DND-41 (cell line): ENCODE results near the gene IL12B.

Source experiments
- ATAC-seq: fragments of 200-7000 bp; cut with Tn5 transposase; 3 replicates; pipeline ENCODE4 v1.9.1; 2021; ENCODE audit warnings: low read depth; ENCODE audit not compliant: insufficient read depth
- DNase-seq: peaks from one replicate; pipeline ENCODE4 v3.0.0-alpha.2; 2020
- H2AFZ ChIP-seq: 2 replicates; pipeline ENCODE4 v1.6.0; 2012; ENCODE audit warnings: low read depth, low read length
- H3K27ac ChIP-seq: 2 replicates; pipeline ENCODE4 v1.5.1; 2012; ENCODE audit warnings: low read length, inconsistent platforms
- H3K27me3 ChIP-seq: fragments of 200-600 bp; sonication (generic); 2 replicates; pipeline ENCODE4 v1.6.0; 2012; ENCODE audit warnings: low read length, mild to moderate bottlenecking, inconsistent platforms; ENCODE audit not compliant: insufficient read depth, poor library complexity
- H3K36me3 ChIP-seq: 2 replicates; pipeline ENCODE4 v1.5.1; 2012; ENCODE audit warnings: low read length, inconsistent platforms; ENCODE audit not compliant: insufficient read depth
- H3K4me1 ChIP-seq: 2 replicates; pipeline ENCODE4 v1.5.1; 2012; ENCODE audit warnings: mild to moderate bottlenecking, low read length; ENCODE audit not compliant: insufficient read depth
- H3K4me2 ChIP-seq: 2 replicates; pipeline ENCODE4 v1.6.0; 2012; ENCODE audit warnings: mild to moderate bottlenecking, moderate library complexity, low read length, inconsistent platforms; ENCODE audit not compliant: insufficient read depth
- H3K4me3 ChIP-seq, 2 experiments: fragments of 200-600 bp in 1 of 2; shearing (Covaris generic) in 1 of 2; 2 replicates each; pipeline ENCODE4 v1.5.1; 2012 to 2016; ENCODE audit warnings: inconsistent platforms in 2 of 2, low read length in 2 of 2, mild to moderate bottlenecking in 2 of 2, low read depth in 1 of 2, moderate library complexity in 1 of 2
- H3K79me2 ChIP-seq: 2 replicates; pipeline ENCODE4 v1.6.0; 2012; ENCODE audit warnings: low read length, inconsistent platforms; ENCODE audit not compliant: insufficient read depth
- H3K9ac ChIP-seq: 2 replicates; pipeline ENCODE4 v1.6.0; 2012; ENCODE audit warnings: low read depth, mild to moderate bottlenecking, inconsistent platforms, low read length, moderate library complexity
- H3K9me3 ChIP-seq: 2 replicates; pipeline ENCODE4 v1.5.1; 2012; ENCODE audit warnings: low read length, moderate library complexity, mild to moderate bottlenecking, inconsistent platforms; ENCODE audit not compliant: insufficient read depth, severe bottlenecking
- H4K20me1 ChIP-seq: 2 replicates; pipeline ENCODE4 v1.6.0; 2012; ENCODE audit warnings: low read length; ENCODE audit not compliant: insufficient read depth
- CTCF ChIP-seq: IDR thresholded peaks from 2 replicates; pipeline ENCODE4 v1.5.1; 2012; ENCODE audit warnings: borderline replicate concordance, low read length, moderate library complexity, mild to moderate bottlenecking; ENCODE audit not compliant: poor library complexity, severe bottlenecking; ENCODE audit errors: extremely low read depth
- EZH2 ChIP-seq: IDR thresholded peaks from 3 replicates; pipeline ENCODE4 v1.6.1; 2012; ENCODE audit warnings: borderline replicate concordance, low read depth, mild to moderate bottlenecking, moderate library complexity, low read length, inconsistent platforms; ENCODE audit not compliant: severe bottlenecking

The IL12B gene

DNA sequence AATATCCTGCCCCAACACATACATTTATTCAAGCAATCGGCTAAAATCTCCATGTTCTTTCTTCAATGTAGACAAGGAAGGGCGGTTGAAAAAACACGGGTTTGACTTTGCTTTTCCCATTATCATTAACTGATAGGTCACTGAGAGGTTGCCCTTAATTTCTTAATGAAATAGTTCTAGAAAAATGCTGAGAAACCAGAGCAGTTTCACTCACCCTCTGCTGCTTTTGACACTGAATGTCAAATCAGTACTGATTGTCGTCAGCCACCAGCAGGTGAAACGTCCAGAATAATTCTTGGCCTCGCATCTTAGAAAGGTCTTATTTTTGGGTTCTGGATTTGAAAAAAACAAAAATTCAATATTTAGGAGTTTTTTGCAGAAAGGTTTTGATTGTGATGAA is 8.1 kb downstream of the IL12B start:
- no peak for ATAC-seq
- Histone ChIP-seq H3K27ac (no peak overlapping the region), H3K27me3 (no peaks in the 10 kb centered on the region), H3K9me3 (no peaks in the 10 kb centered on the region), H2AFZ (no peak overlapping the region), H3K4me3 (no peak overlapping the region), H3K4me1 (no peaks in the 10 kb centered on the region), H3K4me2 (no peak overlapping the region), H3K36me3 (no peaks in the 10 kb centered on the region), H3K9ac (no peak overlapping the region), H4K20me1 (no peaks in the 10 kb centered on the region), H3K79me2 (no peaks in the 10 kb centered on the region)
- no peak for DNase-seq
- TF ChIP-seq EZH2, result no peak

GRCh38 chr5:159319832-159320231 is 10.5 kb downstream of the IL12B start:
- ATAC-seq (no peak), DNase-seq (no peak)
- no peak for TF ChIP-seq EZH2
- Histone ChIP-seq H3K27ac (no peak overlapping the region), H3K4me3 (no peak overlapping the region), H3K9me3 (no peaks in the 10 kb centered on the region), H3K36me3 (no peaks in the 10 kb centered on the region), H3K9ac (no peak overlapping the region), H3K4me2 (no peak overlapping the region), H2AFZ (no peak overlapping the region), H4K20me1 (no peaks in the 10 kb centered on the region), H3K79me2 (no peaks in the 10 kb centered on the region), H3K4me1 (no peaks in the 10 kb centered on the region), H3K27me3 (no peaks in the 10 kb centered on the region)

DNA sequence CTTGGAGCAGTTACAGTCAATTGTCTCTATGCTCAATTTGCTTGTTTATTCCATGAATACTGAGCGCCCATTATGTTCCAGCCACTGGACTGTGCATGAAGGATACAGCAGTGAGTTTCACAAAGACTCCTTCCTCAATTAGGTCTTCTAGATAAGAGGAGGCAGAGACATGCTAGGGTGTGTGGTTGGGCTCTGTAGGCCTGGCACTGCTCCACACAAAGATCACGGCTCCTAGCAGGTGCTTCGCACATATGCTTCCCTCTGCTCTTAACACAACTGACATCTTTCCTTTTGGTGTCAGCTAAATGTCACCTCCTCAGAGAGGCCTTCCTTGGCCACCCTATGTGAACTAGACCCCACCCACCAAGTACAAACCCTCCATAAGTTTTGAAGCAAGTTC is 10.9 kb downstream of the IL12B start:
- Histone ChIP-seq H3K4me3 (no peak overlapping the region), H3K4me2 (no peak overlapping the region), H3K36me3 (no peaks in the 10 kb centered on the region), H3K27me3 (no peaks in the 10 kb centered on the region), H3K9ac (no peak overlapping the region), H3K79me2 (no peaks in the 10 kb centered on the region), H3K4me1 (no peaks in the 10 kb centered on the region), H4K20me1 (no peaks in the 10 kb centered on the region), H3K9me3 (no peaks in the 10 kb centered on the region), H2AFZ (no peak overlapping the region), H3K27ac (no peak overlapping the region)
- DNase-seq (no peak), ATAC-seq (no peak)
- TF ChIP-seq EZH2, result no peak
- no peak for TF ChIP-seq CTCF

DNA sequence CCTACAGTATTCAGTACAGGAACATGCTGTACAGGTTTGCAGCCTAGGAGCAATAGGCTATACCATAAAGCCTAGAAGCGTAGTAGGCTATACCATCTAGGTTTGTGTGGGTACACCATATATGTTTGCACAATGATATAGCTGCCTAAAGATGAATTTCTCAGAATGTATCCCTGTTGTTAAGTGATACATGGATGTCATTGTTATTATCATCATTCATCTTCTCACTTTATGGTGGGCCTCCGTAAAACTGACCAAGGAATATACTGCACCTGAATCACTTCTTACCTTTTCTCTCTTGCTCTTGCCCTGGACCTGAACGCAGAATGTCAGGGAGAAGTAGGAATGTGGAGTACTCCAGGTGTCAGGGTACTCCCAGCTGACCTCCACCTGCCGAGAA is 11.8 kb downstream of the IL12B start:
- Histone ChIP-seq H3K4me1 (no peaks in the 10 kb centered on the region), H3K9ac (no peak overlapping the region), H3K27me3 (no peaks in the 10 kb centered on the region), H4K20me1 (no peaks in the 10 kb centered on the region), H2AFZ (no peak overlapping the region), H3K4me3 (no peak overlapping the region), H3K79me2 (no peaks in the 10 kb centered on the region), H3K36me3 (no peaks in the 10 kb centered on the region), H3K9me3 (no peaks in the 10 kb centered on the region), H3K27ac (no peak overlapping the region), H3K4me2 (no peak overlapping the region)
- no peak for TF ChIP-seq EZH2
- no peak for TF ChIP-seq CTCF
- DNase-seq (no peak), ATAC-seq (no peak)
